Spleen (tissue), 3 donors: ENCODE measurements around the gene ADA.

ENCODE experiments used
- POLR2A ChIP-seq, 3 donors: fragments of 450-650 bp; IDR thresholded peaks; one replicate each; pipeline ENCODE4 v1.5.1; 2017; ENCODE audit warnings: antibody characterized with exemption in 3 of 3, mild to moderate bottlenecking in 1 of 3
- POLR2AphosphoS5 ChIP-seq, 3 donors: sonication (generic); formaldehyde crosslinking; IDR thresholded peaks; one replicate each; pipeline ENCODE4 v1.5.1; 2017; ENCODE audit warnings: antibody characterized with exemption in 3 of 3

DNA sequence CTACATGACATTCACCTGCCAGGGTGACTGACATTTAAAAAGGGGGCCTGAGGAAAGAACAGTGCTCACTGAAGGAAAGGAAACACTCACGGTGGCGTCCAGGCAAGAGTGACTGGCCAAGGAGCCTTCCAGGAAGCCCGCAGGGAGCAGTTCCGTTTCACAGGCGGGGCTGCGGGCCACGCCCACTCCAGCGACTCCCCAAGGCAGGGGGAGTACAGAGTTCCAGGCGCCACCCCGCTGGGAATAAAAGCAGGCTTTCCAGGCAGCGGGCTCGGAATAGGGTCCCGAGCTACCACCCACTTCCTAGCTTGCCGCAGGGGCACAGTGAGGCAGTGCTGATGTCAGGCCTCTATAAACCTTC is 34.9 kb downstream of the ADA start:
- TF ChIP-seq POLR2AphosphoS5 (IDR thresholded peaks at IDR 0.05) (peak in 2 of 3 donors; percentile 50 to 57), POLR2A (IDR thresholded peaks at IDR 0.05) (no peak)
